ENCODE data around the gene TIGIT.
"Not testable (repeated sequence)": the region's sequence is repeated elsewhere in the genome, so short reads cannot be mapped to it uniquely, and the experiment has no call there.

The TIGIT gene

GRCh38 chr3:114293838-114294535, at the start of gene TIGIT:
TIGIT (plus strand) TSS chr3:114294028; CDS start chr3:114294062, 34 bp downstream.
- Histone ChIP-seq H3K4me3 (ENCODE audit: low read depth, low read length) (no peak within 1 kb of the TSS), H3K4me1 (ENCODE audit: control insufficient read depth, insufficient read depth, low read length, unreplicated experiment) (no peaks in the 10 kb centered on the region), H3K27me3 (ENCODE audit: insufficient read depth, low read length) (no peaks in the 10 kb centered on the region), H3K27ac (ENCODE audit: low read depth, low read length) (no peak within 1 kb of the TSS), H2AFZ (ENCODE audit: low read length, unreplicated experiment) (no peak within 1 kb of the TSS), H3K79me2 (ENCODE audit: control insufficient read depth, insufficient read depth, low read length, unreplicated experiment) (no peaks in the 10 kb centered on the region), H3K36me3 (ENCODE audit: insufficient read depth, low read length) (no peaks in the 10 kb centered on the region)

GRCh38 chr3:114252954-114253353, 40.9 kb upstream of the TIGIT start:
- Histone ChIP-seq H2AFZ (ENCODE audit: low read length, unreplicated experiment) (no peak overlapping the region), H3K27me3 (ENCODE audit: insufficient read depth, low read length) (no peaks in the 10 kb centered on the region), H3K79me2 (ENCODE audit: control insufficient read depth, insufficient read depth, low read length, unreplicated experiment) (no peaks in the 10 kb centered on the region), H3K36me3 (ENCODE audit: insufficient read depth, low read length) (no peaks in the 10 kb centered on the region), H3K4me1 (ENCODE audit: control insufficient read depth, insufficient read depth, low read length, unreplicated experiment) (no peaks in the 10 kb centered on the region), H3K4me3 (ENCODE audit: low read depth, low read length) (no peak overlapping the region), H3K27ac (ENCODE audit: low read depth, low read length) (no peak overlapping the region)

DNA sequence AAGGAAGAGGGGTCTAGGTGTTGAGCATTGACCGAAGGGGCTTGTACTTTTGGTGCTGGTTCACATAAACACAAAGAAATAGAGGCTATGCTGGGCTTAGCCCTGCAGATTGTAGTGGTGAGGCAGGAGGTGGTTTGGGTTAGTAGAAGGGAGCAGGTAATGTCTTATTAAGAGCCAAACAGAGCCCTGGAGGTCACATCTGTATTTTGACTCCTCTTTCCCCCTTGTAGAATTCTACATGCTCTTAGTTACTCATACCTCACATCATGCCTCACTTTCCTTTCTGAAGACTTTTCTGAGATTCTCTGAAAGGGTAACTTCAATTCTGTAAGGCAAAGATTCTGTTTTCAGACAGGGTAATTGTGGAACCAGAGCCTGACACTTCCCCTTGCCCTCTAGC, 40.3 kb upstream of the TIGIT start:
- Histone ChIP-seq H3K79me2 (ENCODE audit: control insufficient read depth, insufficient read depth, low read length, unreplicated experiment) (no peaks in the 10 kb centered on the region), H3K4me3 (ENCODE audit: low read depth, low read length) (no peak overlapping the region), H3K27me3 (ENCODE audit: insufficient read depth, low read length) (no peaks in the 10 kb centered on the region), H3K36me3 (ENCODE audit: insufficient read depth, low read length) (no peaks in the 10 kb centered on the region), H3K4me1 (ENCODE audit: control insufficient read depth, insufficient read depth, low read length, unreplicated experiment) (no peaks in the 10 kb centered on the region), H3K27ac (ENCODE audit: low read depth, low read length) (no peak overlapping the region), H2AFZ (ENCODE audit: low read length, unreplicated experiment) (no peak overlapping the region)

- Histone ChIP-seq H2AFZ (ENCODE audit: low read length, unreplicated experiment) (no peak overlapping the region), H3K79me2 (ENCODE audit: control insufficient read depth, insufficient read depth, low read length, unreplicated experiment) (no peaks in the 10 kb centered on the region), H3K4me3 (ENCODE audit: low read depth, low read length) (no peak overlapping the region), H3K4me1 (ENCODE audit: control insufficient read depth, insufficient read depth, low read length, unreplicated experiment) (no peaks in the 10 kb centered on the region), H3K27me3 (ENCODE audit: insufficient read depth, low read length) (no peaks in the 10 kb centered on the region; the same call in 1 of the 2 replicates), H3K27ac (ENCODE audit: low read depth, low read length) (no peak overlapping the region), H3K36me3 (ENCODE audit: insufficient read depth, low read length) (no peaks in the 10 kb centered on the region)
Observed at GRCh38 chr3:114259566-114259965, 34.3 kb upstream of the TIGIT start.

GRCh38 chr3:114260152-114260551, 33.7 kb upstream of the TIGIT start:
- Histone ChIP-seq H2AFZ (ENCODE audit: low read length, unreplicated experiment) (no peak overlapping the region), H3K4me3 (ENCODE audit: low read depth, low read length) (no peak overlapping the region), H3K27ac (ENCODE audit: low read depth, low read length) (no peak overlapping the region), H3K27me3 (ENCODE audit: insufficient read depth, low read length) (no peaks in the 10 kb centered on the region; the same call in 1 of the 2 replicates), H3K4me1 (ENCODE audit: control insufficient read depth, insufficient read depth, low read length, unreplicated experiment) (no peaks in the 10 kb centered on the region), H3K36me3 (ENCODE audit: insufficient read depth, low read length) (no peaks in the 10 kb centered on the region), H3K79me2 (ENCODE audit: control insufficient read depth, insufficient read depth, low read length, unreplicated experiment) (no peaks in the 10 kb centered on the region)

- Histone ChIP-seq H2AFZ (ENCODE audit: low read length, unreplicated experiment) (no peak overlapping the region), H3K36me3 (ENCODE audit: insufficient read depth, low read length) (no peaks in the 10 kb centered on the region), H3K27me3 (ENCODE audit: insufficient read depth, low read length) (no peaks in the 10 kb centered on the region)
Observed at GRCh38 chr3:114270019-114270418, 23.8 kb upstream of the TIGIT start.

DNA sequence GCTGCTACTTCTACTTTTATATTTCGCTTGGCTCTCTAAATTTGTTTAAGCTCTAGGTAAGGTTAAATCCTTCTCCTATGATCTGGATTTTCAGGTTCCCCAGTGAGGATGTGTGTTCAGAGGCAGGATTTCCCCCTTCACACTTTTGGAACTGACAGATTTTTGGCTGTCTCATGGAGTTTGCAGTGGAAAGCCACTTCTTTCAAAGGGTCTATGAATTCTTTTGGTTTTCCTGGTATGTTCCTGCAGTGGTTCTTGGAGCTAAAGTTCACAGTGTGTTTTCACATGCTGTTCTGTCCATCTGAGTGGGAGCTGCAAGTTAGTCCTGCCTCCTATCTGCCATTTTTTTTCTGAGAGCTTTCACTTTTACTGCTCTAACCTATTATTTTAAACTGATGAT, 21.6 kb upstream of the TIGIT start:
- Histone ChIP-seq H3K27me3 (ENCODE audit: insufficient read depth, low read length) (no peaks in the 10 kb centered on the region), H2AFZ (ENCODE audit: low read length, unreplicated experiment) (no peak overlapping the region), H3K36me3 (ENCODE audit: insufficient read depth, low read length) (no peaks in the 10 kb centered on the region), H3K79me2 (ENCODE audit: control insufficient read depth, insufficient read depth, low read length, unreplicated experiment) (no peaks in the 10 kb centered on the region), H3K4me3 (ENCODE audit: low read depth, low read length) (no peak overlapping the region), H3K4me1 (ENCODE audit: control insufficient read depth, insufficient read depth, low read length, unreplicated experiment) (no peaks in the 10 kb centered on the region), H3K27ac (ENCODE audit: low read depth, low read length) (no peak overlapping the region)

More at GRCh38 chr3:114270019-114270418, 23.8 kb upstream of the TIGIT start:
- Histone ChIP-seq H3K79me2 (ENCODE audit: control insufficient read depth, insufficient read depth, low read length, unreplicated experiment) (no peaks in the 10 kb centered on the region), H3K4me1 (ENCODE audit: control insufficient read depth, insufficient read depth, low read length, unreplicated experiment) (no peaks in the 10 kb centered on the region), H3K27ac (ENCODE audit: low read depth, low read length) (no peak overlapping the region), H3K4me3 (ENCODE audit: low read depth, low read length) (no peak overlapping the region)

DNA sequence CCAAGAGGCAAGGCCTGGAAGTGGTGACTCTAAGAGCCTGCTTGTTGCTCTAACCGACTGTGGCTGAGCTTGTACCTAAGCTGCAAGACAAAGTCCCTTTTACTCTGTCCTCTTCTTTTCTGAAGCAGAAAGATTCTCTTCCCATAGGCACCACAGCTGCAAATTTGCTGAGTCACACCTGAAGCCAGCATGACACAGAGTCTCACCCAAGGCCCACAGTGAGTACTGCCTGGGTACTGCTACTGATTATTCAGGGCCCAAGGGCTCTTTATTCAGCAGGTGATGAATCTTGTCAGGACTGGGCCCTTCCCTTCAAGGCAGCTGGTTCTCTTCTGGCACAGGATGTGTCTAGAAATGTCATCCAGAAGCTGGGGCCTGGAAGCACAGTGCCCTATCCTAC, 18.9 kb upstream of the TIGIT start:
- no peak overlapping the region for H2AFZ ChIP-seq (ENCODE audit: low read length, unreplicated experiment)
- no peaks in the 10 kb centered on the region for H3K27me3 ChIP-seq (ENCODE audit: insufficient read depth, low read length)
- no peaks in the 10 kb centered on the region for H3K4me1 ChIP-seq (ENCODE audit: control insufficient read depth, insufficient read depth, low read length, unreplicated experiment)
- no peaks in the 10 kb centered on the region for H3K36me3 ChIP-seq (ENCODE audit: insufficient read depth, low read length)
- H3K4me3 ChIP-seq (ENCODE audit: low read depth, low read length), result no peak overlapping the region
- H3K79me2 ChIP-seq (ENCODE audit: control insufficient read depth, insufficient read depth, low read length, unreplicated experiment), result no peaks in the 10 kb centered on the region
- H3K27ac ChIP-seq (ENCODE audit: low read depth, low read length), result no peak overlapping the region

DNA sequence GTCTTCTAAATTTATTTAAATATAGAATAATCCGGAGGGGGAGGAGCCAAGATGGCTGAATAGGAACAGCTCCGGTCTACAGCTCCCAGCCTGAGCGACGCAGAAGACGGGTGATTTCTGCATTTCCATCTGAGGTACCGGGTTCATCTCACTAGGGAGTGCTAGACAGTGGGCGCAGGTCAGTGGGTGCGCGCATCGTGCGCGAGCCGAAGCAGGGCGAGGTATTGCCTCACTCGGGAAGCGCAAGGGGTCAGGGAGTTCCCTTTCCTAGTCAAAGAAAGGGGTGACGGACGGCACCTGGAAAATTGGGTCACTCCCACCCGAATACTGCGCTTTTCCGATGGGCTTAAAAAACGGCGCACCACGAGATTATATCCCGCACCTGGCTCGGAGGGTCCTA, 17.0 kb upstream of the TIGIT start:
- H3K4me3 ChIP-seq (ENCODE audit: low read depth, low read length); H3K4me1 ChIP-seq (ENCODE audit: control insufficient read depth, insufficient read depth, low read length, unreplicated experiment); H3K27ac ChIP-seq (ENCODE audit: low read depth, low read length); H3K36me3 ChIP-seq (ENCODE audit: insufficient read depth, low read length); H3K27me3 ChIP-seq (ENCODE audit: insufficient read depth, low read length); H2AFZ ChIP-seq (ENCODE audit: low read length, unreplicated experiment); H3K79me2 ChIP-seq (ENCODE audit: control insufficient read depth, insufficient read depth, low read length, unreplicated experiment): not testable (repeated sequence)

- no peaks in the 10 kb centered on the region for H3K4me1 ChIP-seq (ENCODE audit: control insufficient read depth, insufficient read depth, low read length, unreplicated experiment)
- H3K27ac ChIP-seq (ENCODE audit: low read depth, low read length), result no peak overlapping the region
- H3K79me2 ChIP-seq (ENCODE audit: control insufficient read depth, insufficient read depth, low read length, unreplicated experiment), result no peaks in the 10 kb centered on the region
- H2AFZ ChIP-seq (ENCODE audit: low read length, unreplicated experiment), result no peak overlapping the region
- no peaks in the 10 kb centered on the region for H3K36me3 ChIP-seq (ENCODE audit: insufficient read depth, low read length)
- H3K27me3 ChIP-seq (ENCODE audit: insufficient read depth, low read length), result no peaks in the 10 kb centered on the region
- H3K4me3 ChIP-seq (ENCODE audit: low read depth, low read length), result no peak overlapping the region
Observed at GRCh38 chr3:114284644-114285043, 9.2 kb upstream of the TIGIT start.

- H3K27me3 ChIP-seq (ENCODE audit: insufficient read depth, low read length), result no peaks in the 10 kb centered on the region
- no peak overlapping the region for H2AFZ ChIP-seq (ENCODE audit: low read length, unreplicated experiment)
- no peaks in the 10 kb centered on the region for H3K4me1 ChIP-seq (ENCODE audit: control insufficient read depth, insufficient read depth, low read length, unreplicated experiment)
- H3K79me2 ChIP-seq (ENCODE audit: control insufficient read depth, insufficient read depth, low read length, unreplicated experiment), result no peaks in the 10 kb centered on the region
- no peak overlapping the region for H3K27ac ChIP-seq (ENCODE audit: low read depth, low read length)
- no peaks in the 10 kb centered on the region for H3K36me3 ChIP-seq (ENCODE audit: insufficient read depth, low read length)
- no peak overlapping the region for H3K4me3 ChIP-seq (ENCODE audit: low read depth, low read length)
Observed at GRCh38 chr3:114285648-114286230, 8.1 kb upstream of the TIGIT start.
